ENCODE measurements around the gene RNF141.

Gene RNF141

DNA sequence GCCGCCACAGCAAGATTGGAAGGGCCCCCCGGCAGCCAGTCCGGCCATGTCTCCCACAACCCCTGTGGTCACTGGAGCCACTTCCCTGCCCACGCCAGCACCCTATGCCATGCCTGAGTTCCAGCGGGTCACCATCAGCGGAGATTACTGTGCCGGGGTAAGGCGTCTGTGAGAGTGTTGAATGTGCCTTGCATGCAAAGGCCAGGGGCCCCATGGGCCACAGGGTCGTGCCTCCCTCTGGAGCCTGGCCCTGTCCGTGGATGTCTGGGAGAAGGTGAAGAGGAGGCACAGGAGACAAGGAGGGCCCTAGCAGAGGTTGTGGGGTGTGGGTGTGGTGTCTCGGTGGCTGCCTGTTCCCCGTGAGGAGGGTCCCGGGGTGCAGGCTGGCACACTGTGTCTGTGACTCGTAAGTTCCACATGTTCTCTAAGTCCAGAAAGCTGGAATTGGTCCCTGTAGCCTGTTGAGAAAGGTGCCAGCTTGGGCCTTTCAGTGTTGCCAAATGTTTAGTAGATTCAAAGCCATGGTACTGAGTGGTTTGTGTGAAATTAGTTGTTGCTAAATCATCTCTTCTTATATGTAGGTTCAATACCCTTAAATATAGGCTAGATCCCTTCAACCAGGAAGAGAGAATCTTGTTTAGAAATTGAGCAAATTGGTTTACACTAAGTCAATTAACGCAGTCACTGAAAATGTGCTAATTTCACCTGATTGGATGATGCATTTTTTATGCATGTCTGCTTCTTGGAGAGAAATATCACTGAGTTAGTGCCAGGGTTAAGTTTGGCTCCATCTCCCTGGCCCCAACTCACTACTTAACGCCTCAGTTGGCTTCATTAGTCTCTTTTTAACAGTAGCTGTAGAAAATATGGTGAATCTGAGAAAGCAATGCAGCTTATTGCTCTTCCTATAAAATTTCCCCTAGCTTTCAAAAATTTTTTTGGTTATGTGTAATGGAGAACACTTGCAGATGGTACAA is 62.1 kb downstream of the RNF141 start:
- no peak for DNase-seq

DNA sequence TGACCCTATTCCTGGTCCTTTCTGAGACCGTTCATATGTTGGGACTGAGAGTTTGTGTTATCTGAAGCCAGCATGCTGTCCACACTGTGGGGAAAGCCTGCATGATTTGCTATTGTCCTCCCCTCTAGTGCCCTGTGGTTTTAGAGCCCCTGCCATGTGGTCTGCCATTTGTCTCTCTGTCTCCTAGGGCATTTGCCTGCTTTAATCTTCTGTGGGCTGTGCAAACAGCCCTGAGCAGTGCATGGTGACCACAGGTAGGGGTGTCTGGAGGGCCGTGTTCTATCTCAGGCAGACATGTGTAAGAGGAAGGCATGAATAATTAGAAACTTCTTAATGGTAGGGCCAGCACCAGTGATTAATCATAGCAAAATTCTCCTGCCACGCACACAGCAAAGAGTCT is 62.9 kb downstream of the RNF141 start:
- no peak for DNase-seq

DNA sequence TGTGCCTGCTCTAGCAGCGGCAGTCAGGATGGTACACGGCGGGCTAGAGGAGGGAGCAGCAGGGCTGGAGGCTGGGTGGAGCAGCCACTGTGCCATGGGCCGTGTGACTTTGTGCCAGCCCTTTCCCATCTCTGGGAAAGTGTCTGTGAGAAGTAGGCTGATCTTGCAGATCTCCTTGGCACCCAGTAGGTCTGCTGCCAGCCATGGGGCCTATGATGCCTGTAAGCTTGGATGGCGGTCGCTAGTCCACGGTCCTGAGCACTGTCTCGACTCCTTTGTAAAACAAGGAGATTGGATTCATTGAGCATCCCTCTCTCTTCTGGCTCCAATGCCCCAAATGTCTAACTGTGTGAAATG is 63.3 kb downstream of the RNF141 start:
- DNase-seq: no peak

DNA sequence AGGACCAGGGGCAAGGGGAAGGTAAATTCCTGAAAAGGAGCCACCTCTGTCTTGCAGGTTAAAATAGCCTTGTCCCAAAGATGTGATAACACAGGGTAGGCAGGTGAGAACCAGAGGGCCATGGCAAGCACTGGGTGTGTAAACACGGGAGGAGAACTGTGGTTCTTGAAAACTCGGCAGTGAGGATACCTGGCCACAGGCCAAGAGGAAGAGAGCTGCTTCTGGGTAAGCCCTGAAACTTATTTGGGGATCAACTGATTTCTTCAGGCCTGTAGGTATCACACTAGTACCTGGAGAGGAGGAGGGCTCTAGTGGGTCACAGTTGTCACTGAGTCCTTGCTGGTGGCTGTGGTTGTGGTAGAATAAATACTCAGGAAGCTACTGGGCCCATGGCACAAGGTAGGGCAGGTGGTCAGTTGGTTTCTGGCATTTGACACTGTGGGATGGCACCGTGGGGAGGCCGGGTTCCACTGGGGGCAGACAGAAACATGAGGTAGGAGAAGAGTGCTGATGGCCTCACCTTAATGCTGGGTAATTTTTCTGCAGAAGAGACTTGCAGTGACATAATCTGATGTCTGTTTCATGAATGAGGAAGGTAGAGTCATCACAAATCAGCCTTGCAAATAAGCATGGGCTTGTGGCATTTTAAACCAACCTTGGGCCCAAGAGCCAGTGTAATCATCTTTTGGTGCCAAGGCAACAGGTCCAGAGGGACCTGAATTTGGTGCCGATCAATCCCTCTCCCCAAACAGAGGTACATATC is 63.9 kb downstream of the RNF141 start:
- no peak for DNase-seq

DNA sequence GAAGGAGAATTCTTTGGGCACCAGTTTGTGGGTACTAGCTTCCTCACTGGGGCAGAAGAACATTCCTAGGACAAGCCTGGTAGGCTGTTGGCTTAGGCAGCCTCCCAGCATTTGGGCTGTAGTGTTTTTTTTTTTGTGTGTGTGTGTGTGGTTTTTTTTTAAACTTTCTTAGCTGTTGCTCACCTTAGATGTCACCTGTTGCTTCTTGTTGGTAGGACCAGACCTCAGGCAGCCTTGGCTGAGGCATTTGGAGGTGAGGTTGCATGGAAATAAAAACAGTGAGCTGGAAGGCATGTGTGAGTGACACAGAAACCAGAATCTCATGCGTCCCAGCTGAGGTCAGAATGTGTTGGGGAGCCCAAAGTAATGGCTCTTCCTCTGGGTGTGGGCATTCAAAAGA is 64.6 kb downstream of the RNF141 start:
- no peak for DNase-seq

DNA sequence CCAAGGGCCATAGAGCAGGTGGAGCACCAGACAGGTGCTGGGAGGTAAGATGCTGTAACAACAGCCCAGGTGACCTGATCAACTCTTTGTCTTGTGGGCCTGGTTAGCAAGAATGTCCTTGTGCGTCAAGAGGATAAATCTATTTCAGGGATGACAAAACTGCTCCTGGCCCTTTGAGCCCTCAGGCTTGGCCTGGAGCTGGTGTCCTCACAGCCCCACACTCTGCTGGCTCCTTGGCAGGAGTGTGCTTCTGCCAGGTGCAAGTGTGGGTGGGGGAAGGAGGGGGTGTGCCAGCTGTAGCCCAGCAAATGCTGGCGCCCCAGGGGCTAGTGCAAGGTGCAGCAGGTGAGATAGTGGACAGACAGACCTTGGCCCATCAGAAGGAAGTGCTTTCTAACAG is 66.4 kb downstream of the RNF141 start:
- no peak for DNase-seq

DNA sequence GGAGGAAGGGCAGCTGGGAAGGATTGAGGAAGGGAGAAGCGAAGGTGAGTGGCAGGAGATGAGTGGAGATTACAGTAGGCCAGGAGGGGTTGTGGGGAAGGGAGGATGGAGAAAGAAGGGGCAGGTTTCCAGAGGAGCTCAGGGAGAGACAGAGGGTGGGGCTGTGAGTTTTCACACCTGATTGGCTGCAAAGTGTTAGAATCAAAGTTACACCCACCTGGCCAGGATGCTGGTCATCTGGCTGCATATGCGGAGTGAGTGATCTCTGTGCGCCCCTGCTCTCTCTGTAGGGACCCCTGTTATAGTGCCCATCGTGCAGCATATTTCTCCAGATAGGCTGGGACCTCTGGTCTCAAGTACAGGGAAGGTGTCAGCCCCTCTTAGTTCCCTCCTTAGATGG is 67.6 kb downstream of the RNF141 start:
- no peak for DNase-seq

DNA sequence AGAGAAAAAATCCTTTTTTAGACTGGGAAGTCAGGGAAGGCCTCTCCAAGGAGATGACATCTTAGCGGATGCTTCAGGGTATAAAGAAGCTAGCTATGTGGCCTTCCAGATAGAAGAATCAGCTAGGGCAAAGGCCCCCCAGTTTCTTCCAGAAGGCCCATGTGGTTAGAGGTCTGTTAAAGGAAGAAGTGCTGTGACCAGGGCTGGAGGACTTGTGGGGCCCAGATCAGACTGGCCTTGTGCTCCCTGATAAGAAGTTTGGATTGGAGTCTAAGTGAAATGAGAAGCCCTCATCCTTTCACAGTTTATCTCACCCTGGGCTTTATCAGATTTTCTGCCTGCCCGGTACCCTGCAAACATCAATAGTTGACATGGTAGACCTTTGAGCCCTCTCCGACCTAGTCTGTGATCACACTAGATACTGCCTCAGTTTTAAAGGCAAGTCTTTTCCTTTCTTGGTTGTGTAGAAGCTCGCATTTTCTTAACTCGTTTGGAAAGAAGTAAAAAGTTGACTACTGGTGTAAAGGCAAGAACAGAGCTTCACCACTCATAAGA is 78.2 kb downstream of the RNF141 start:
- no peak for DNase-seq

Measured in NCI-H2227 treated with DMSO at 0.1 percent for 48 hours (cell line).